HepG2 (cell line): ENCODE data around the gene DPM2.

Source experiments
- EP300 ChIP-seq, 3 experiments: sonication (generic) in 1 of 3; formaldehyde crosslinking in 1 of 3; IDR thresholded peaks; 2 replicates each; pipeline versions ENCODE4 v1.5.1 to v1.6.1; 2011 to 2020; ENCODE audit warnings: low read depth in 2 of 3, low read length in 2 of 3, borderline replicate concordance in 1 of 3, improper control_type of control experiment in 1 of 3, mild to moderate bottlenecking in 1 of 3, missing genetic modification reagents in 1 of 3, moderate library complexity in 1 of 3
- FOXM1 ChIP-seq: sonication (generic); formaldehyde crosslinking; IDR thresholded peaks from 2 replicates; pipeline ENCODE4 v1.5.0; 2020; ENCODE audit warnings: missing genetic modification reagents
- FOXO4 ChIP-seq: sonication (generic); formaldehyde crosslinking; conservative IDR thresholded peaks from 2 replicates; pipeline ENCODE4 v1.8.1; 2023; ENCODE audit warnings: missing genetic modification reagents
- RBM39 ChIP-seq: fragments of 200-400 bp; formaldehyde crosslinking; IDR thresholded peaks from one replicate; pipeline ENCODE4 v1.6.1; 2018; ENCODE audit warnings: antibody characterized with exemption, mild to moderate bottlenecking, low read depth, low read length; ENCODE audit not compliant: poor library complexity, severe bottlenecking
- TF ChIP-seq, protein P1 (sequence below): sonication (generic); formaldehyde crosslinking; IDR thresholded peaks from 2 replicates; pipeline ENCODE4 v1.4.0; 2020; ENCODE audit warnings: mild to moderate bottlenecking, missing genetic modification reagents

- no peak for TF ChIP-seq EP300 (IDR thresholded peaks at IDR 0.05; ENCODE audit: low read depth in 2 of 2, low read length in 2 of 2)
- TF ChIP-seq EP300 (CRISPR knock-in tag; IDR thresholded peaks at IDR 0.05; ENCODE audit: borderline replicate concordance), result no peak
- TF ChIP-seq, protein P1, sequence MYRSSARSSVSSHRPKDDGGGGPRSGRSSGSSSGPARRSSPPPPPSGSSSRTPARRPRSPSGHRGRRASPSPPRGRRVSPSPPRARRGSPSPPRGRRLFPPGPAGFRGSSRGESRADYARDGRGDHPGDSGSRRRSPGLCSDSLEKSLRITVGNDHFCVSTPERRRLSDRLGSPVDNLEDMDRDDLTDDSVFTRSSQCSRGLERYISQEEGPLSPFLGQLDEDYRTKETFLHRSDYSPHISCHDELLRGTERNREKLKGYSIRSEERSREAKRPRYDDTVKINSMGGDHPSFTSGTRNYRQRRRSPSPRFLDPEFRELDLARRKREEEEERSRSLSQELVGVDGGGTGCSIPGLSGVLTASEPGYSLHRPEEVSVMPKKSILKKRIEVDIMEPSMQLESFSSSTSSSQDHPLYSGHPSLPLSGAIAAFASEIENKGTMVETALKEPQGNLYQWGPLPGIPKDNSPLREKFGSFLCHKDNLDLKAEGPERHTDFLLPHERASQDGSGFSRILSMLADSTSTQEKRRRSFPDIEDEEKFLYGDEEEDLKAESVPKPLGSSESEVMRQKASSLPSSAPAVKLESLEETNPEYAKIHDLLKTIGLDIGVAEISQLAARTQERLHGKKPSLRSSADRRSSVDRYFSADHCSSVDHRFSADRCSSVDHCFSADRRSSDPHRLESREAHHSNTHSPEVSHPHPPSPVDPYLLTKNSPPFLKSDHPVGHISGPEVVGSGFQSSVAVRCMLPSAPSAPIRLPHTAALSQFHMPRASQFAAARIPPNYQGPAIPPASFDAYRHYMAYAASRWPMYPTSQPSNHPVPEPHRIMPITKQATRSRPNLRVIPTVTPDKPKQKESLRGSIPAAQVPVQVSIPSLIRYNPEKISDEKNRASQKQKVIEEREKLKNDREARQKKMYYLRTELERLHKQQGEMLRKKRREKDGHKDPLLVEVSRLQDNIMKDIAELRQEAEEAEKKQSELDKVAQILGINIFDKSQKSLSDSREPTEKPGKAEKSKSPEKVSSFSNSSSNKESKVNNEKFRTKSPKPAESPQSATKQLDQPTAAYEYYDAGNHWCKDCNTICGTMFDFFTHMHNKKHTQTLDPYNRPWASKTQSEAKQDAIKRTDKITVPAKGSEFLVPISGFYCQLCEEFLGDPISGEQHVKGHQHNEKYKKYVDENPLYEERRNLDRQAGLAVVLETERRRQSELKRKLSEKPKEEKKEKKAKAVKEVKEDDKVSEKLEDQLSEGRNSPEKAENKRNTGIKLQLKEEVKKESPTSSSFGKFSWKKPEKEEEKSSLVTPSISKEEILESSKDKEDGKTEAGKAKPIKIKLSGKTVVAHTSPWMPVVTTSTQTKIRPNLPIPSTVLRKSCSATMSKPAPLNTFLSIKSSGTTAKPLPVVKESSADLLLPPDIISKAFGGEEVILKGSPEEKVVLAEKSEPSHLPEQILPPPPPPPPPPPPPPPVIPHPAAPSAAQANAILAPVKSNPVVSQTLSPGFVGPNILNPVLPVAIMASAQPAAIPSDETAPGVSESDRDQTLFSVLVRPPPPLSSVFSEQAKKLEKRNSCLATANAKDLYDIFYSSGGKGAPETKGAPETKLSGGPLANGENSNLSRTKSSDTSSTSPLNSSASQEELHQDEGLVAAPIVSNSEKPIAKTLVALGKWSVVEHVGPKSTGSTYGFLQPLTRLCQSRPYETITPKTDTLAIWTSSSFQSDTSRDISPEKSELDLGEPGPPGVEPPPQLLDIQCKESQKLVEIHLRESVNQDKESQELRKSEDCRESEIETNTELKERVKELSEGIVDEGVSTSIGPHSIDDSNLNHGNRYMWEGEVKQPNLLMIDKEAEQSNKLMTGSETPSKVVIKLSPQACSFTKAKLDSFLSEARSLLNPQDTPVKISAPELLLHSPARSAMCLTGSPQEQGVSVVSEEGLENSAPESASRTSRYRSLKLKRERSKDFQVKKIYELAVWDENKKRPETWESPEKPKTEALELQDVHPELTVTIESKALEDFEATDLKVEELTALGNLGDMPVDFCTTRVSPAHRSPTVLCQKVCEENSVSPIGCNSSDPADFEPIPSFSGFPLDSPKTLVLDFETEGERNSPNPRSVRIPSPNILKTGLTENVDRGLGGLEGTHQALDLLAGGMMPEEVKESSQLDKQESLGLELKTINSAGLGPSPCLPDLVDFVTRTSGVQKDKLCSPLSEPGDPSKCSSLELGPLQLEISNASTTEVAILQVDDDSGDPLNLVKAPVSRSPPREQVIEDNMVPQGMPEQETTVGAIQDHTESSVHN (CRISPR knock-in tag), result no peak
- TF ChIP-seq FOXO4, result no peak
- no peak for TF ChIP-seq FOXM1 (CRISPR knock-in tag)
- no peak for TF ChIP-seq RBM39
Measured at GRCh38 chr9:127973169-127974000, 35.7 kb upstream of the DPM2 start.
